T-cell (primary cell): ENCODE data around the gene BDKRB2. TPM values are rescaled to one million over a fixed set of nuclear protein-coding genes. Genes with fewer than 3 reads are reported as not detected.

Experiments used
- ATAC-seq, 4 experiments: fragments of 200-7000 bp in 3 of 4; fragments of 150-1000 bp in 1 of 4; cut with Tn5 transposase; replicated peaks in 1 of 4; 1 replicate in 3 of 4; 2 replicates in 1 of 4; pipeline ENCODE4 v1.10.0; 2021; ENCODE audit warnings: moderate library complexity in 3 of 4, mild to moderate bottlenecking in 2 of 4, moderate number of reproducible peaks in 1 of 4
- CTCF ChIA-PET, 2 donors: fragments of 300-600 bp; sonication (Branson Sonifier 250); formaldehyde crosslinking; loops; one replicate each; lab custom pipeline; 2022; ENCODE audit warnings: antibody characterized with exemption in 2 of 2; lab: Charles Lee
- POLR2A ChIA-PET, 2 donors: fragments of 300-600 bp; sonication (Branson Sonifier 250); formaldehyde crosslinking; loops; one replicate each; lab custom pipeline; 2022; ENCODE audit warnings: antibody characterized with exemption in 2 of 2; lab: Charles Lee
- DNase-seq, 35 experiments: peaks; one replicate each; pipeline versions ENCODE4 v3.0.0 to v3.0.0-alpha.2; 2013 to 2023
- H3K27ac ChIP-seq: one replicate; pipeline ENCODE4 v1.5.1; 2013; ENCODE audit warnings: low read length
- H3K27me3 ChIP-seq, 2 experiments: replicated peaks in 1 of 2; 1 replicate in 1 of 2; 2 replicates in 1 of 2; pipeline versions ENCODE4 v1.6.1 to v1.7.0; 2013; ENCODE audit warnings: low read length in 1 of 2, mixed read lengths in 1 of 2; ENCODE audit not compliant: control insufficient read depth in 2 of 2, insufficient read depth in 2 of 2; ENCODE audit errors: extremely low read depth in 1 of 2
- H3K36me3 ChIP-seq, 2 donors: 1 replicate in 1 of 2; 2 replicates in 1 of 2; pipeline versions ENCODE4 v1.6.1 to v1.7.0; 2013; ENCODE audit warnings: low read length in 1 of 2; ENCODE audit not compliant: control insufficient read depth in 2 of 2, insufficient read depth in 1 of 2; ENCODE audit errors: extremely low read depth in 1 of 2
- H3K4me1 ChIP-seq, 2 experiments: 1 replicate in 1 of 2; 2 replicates in 1 of 2; pipeline versions ENCODE4 v1.6.1 to v1.7.0; 2013; ENCODE audit warnings: low read length in 2 of 2, mixed read lengths in 1 of 2; ENCODE audit not compliant: insufficient read depth in 2 of 2, control insufficient read depth in 1 of 2; ENCODE audit errors: extremely low read depth in 1 of 2
- H3K4me3 ChIP-seq, 2 donors: 1 replicate in 1 of 2; 2 replicates in 1 of 2; pipeline versions ENCODE4 v1.5.1 to v1.7.0; 2013; ENCODE audit warnings: mild to moderate bottlenecking in 2 of 2, low read length in 1 of 2, moderate library complexity in 1 of 2; ENCODE audit not compliant: control insufficient read depth in 1 of 2; ENCODE audit errors: extremely low read depth in 1 of 2
- H3K9me3 ChIP-seq: 2 replicates; pipeline ENCODE4 v1.7.0; 2013
- H3K27ac Mint-ChIP-seq, 2 donors: one replicate each; pipeline ENCODE4 v1.8.0; 2020 to 2021; ENCODE audit warnings: mild to moderate bottlenecking in 2 of 2, mixed read lengths in 2 of 2
- H3K27me3 Mint-ChIP-seq, 2 donors: one replicate each; pipeline ENCODE4 v1.8.0; 2021 to 2022; ENCODE audit warnings: mixed read lengths in 2 of 2
- H3K36me3 Mint-ChIP-seq: one replicate; pipeline ENCODE4 v1.8.0; 2021; ENCODE audit warnings: mixed read lengths
- H3K4me1 Mint-ChIP-seq, 3 donors: one replicate each; pipeline ENCODE4 v1.8.0; 2020 to 2022; ENCODE audit warnings: mixed read lengths in 3 of 3, mild to moderate bottlenecking in 1 of 3
- H3K4me3 Mint-ChIP-seq, 3 donors: one replicate each; pipeline ENCODE4 v1.8.0; 2020 to 2022; ENCODE audit warnings: mild to moderate bottlenecking in 3 of 3, mixed read lengths in 3 of 3, moderate library complexity in 3 of 3
- H3K9me3 Mint-ChIP-seq, 3 donors: one replicate each; pipeline ENCODE4 v1.8.0; 2020 to 2022; ENCODE audit warnings: mixed read lengths in 3 of 3
- WGBS: methylation state at CpG from one replicate; pipeline ENCODE4 v1.1.5; 2013; ENCODE audit warnings: missing lambda C conversion rate; ENCODE audit not compliant: insufficient coverage; 5-methylcytosine and 5-hydroxymethylcytosine counted together
- total RNA-seq, 35 experiments: library from RNA in 6 of 35; stranded (reverse) in 6 of 35; fragments of 120-200 nt in 1 of 35; gene quantifications; one replicate each; pipeline versions ENCODE4 v1.2.1 to v1.2.4 and lab custom pipeline; 2013 to 2026

BDKRB2 gene
- total RNA-seq, 5 donors from 2014 or later (not counting 1 experiment from before 2014, with no cell fraction given) = 0.06 to 0.09 TPM; not detected in 3

- POLR2A ChIA-PET = no interaction called here
These were observed 63.3 kb downstream of the BDKRB2 start for GRCh38 chr14:96267916-96268315.

GRCh38 chr14:96268431-96269358, 64.1 kb downstream of the BDKRB2 start:
- DNase-seq (no peak), ATAC-seq (no peak)
- no peaks in the 10 kb centered on the region for H3K36me3 ChIP-seq
- 82% methylated on average over 19 of the region's 22 CpGs for WGBS
- no peak overlapping the region for H3K4me3 ChIP-seq
- H3K27ac ChIP-seq = no peak overlapping the region
- H3K36me3 Mint-ChIP-seq = no peaks in the 10 kb centered on the region
- peaks cover 0 to 24% of the 10 kb centered on the region in 2 experiments for H3K27me3 ChIP-seq
- H3K27ac Mint-ChIP-seq = no peak overlapping the region
- ChIA-PET POLR2A (no interaction called here), CTCF (no interaction called here)
- no peaks in the 10 kb centered on the region for H3K4me1 Mint-ChIP-seq
- H3K9me3 Mint-ChIP-seq = peaks cover 0 to 6% (median 2%) of the 10 kb centered on the region in 3 donors
- H3K9me3 ChIP-seq = no peaks in the 10 kb centered on the region
- H3K4me1 ChIP-seq = no peaks in the 10 kb centered on the region
- peaks cover 12 to 13% of the 10 kb centered on the region in 2 donors for H3K27me3 Mint-ChIP-seq
- no peak overlapping the region for H3K4me3 Mint-ChIP-seq

More at GRCh38 chr14:96267916-96268315, 63.3 kb downstream of the BDKRB2 start:
- no peaks in the 10 kb centered on the region for H3K4me1 Mint-ChIP-seq
- DNase-seq (no peak), ATAC-seq (no peak)
- Histone ChIP-seq H3K36me3 (no peaks in the 10 kb centered on the region), H3K4me1 (no peaks in the 10 kb centered on the region), H3K9me3 (no peaks in the 10 kb centered on the region), H3K27me3 (peaks cover 0 to 24% of the 10 kb centered on the region in 2 experiments), H3K4me3 (no peak overlapping the region), H3K27ac (no peak overlapping the region)
- no CpG with 5 or more reads among the region's 5 CpGs for WGBS
- CTCF ChIA-PET = no interaction called here
- H3K36me3 Mint-ChIP-seq = no peaks in the 10 kb centered on the region
- H3K4me3 Mint-ChIP-seq = no peak overlapping the region
- H3K27ac Mint-ChIP-seq = no peak overlapping the region
- peaks cover 12 to 13% of the 10 kb centered on the region in 2 donors for H3K27me3 Mint-ChIP-seq
- H3K9me3 Mint-ChIP-seq = peaks cover 0 to 6% (median 2%) of the 10 kb centered on the region in 3 donors

- Mint-ChIP-seq H3K36me3 (no peaks in the 10 kb centered on the region), H3K4me3 (no peak overlapping the region), H3K27me3 (peaks cover 12% of the 10 kb centered on the region in 2 donors), H3K27ac (no peak overlapping the region), H3K9me3 (peaks cover 0 to 6% (median 2%) of the 10 kb centered on the region in 3 donors), H3K4me1 (no peaks in the 10 kb centered on the region)
- POLR2A ChIA-PET = no interaction called here
- DNase-seq (no peak), ATAC-seq (no peak)
- Histone ChIP-seq H3K36me3 (no peaks in the 10 kb centered on the region), H3K27me3 (peaks cover 0 to 24% of the 10 kb centered on the region in 2 experiments), H3K27ac (no peak overlapping the region), H3K9me3 (no peaks in the 10 kb centered on the region), H3K4me1 (no peaks in the 10 kb centered on the region), H3K4me3 (no peak overlapping the region)
- CTCF ChIA-PET = no interaction called here
- WGBS = 87% methylated on average over 3 of the region's 10 CpGs
These were observed 64.7 kb downstream of the BDKRB2 start for GRCh38 chr14:96269359-96269710.

DNA sequence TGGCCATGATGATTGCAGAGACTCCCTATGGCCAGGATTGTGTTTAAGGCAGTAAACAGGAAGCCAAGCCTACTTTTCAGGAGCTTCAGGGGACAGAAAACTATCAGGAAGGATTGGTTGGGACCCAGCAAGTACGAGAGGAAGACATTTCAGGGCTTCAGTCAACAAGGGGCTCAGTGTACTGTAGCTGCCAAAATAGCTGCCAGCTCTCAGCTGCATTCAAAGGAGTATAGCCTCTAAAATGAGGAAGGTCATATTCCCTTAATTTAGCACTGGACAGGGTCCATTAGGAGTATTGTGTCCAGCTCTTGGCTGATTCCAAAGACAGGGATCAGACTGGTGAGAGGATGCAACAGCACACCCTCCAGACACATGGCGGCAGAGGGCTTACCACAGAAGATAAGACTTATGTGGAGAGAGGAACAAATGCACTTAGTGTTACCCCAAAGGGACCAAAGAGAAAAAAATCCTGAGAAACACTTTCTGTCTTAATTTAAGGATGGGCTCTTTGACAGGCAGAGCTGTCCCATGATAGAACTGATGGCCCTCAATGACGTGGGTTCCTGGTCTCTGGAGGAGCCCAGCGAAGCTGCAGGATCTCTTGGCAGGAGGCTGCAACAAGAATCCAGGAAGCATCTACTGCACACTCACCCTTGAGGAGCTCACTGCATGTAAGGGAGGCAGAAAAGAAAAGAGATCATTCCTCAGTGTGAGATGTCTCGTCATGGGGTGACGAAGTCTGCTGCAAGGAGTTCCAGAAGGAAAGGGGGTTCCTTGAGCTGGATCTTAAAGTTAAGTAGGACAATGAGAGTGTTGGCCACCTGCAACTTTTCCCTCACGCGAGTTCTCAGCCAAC, 66.2 kb downstream of the BDKRB2 start:
- Mint-ChIP-seq H3K36me3 (no peaks in the 10 kb centered on the region), H3K27me3 (peaks cover 12% of the 10 kb centered on the region in 2 donors), H3K9me3 (peaks cover 0 to 6% (median 2%) of the 10 kb centered on the region in 3 donors), H3K4me3 (no peak overlapping the region), H3K27ac (no peak overlapping the region), H3K4me1 (peaks cover 3 to 6% (median 4%) of the 10 kb centered on the region in 3 donors)
- peaks cover 0 to 3% of the 10 kb centered on the region in 2 experiments for H3K4me1 ChIP-seq
- peaks cover 0 to 22% of the 10 kb centered on the region in 2 experiments for H3K27me3 ChIP-seq
- H3K27ac ChIP-seq = no peak overlapping the region
- H3K36me3 ChIP-seq = no peaks in the 10 kb centered on the region
- ATAC-seq (no peak), DNase-seq (no peak)
- WGBS = 86% methylated on average over 5 of the region's 8 CpGs
- POLR2A ChIA-PET = no interaction called here
- H3K4me3 ChIP-seq = no peak overlapping the region
- CTCF ChIA-PET = interaction anchor here (0.6 to 0.7 kb wide), 2 partner anchors 11 to 646 kb away, joined by 3 to 5 read pairs; no protein-coding TSS in a partner anchor
- no peaks in the 10 kb centered on the region for H3K9me3 ChIP-seq

DNA sequence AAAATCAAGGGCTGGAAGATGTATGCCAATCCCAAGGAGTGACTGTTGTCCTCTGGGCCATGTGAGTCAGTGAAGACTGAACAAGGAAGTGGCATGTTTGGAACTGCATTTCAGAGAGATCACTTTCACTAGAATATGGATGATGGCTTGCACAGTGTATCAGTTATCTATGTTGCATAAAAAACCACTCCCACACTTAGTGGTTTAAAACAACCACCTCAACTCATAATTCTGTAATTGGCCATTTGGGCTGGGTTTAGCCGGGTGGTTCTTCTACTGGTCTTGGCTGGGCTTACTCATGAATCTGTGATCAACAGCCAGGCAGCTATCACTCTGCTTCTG, 66.8 kb downstream of the BDKRB2 start:
- Mint-ChIP-seq H3K27me3 (peaks cover 6% of the 10 kb centered on the region in 2 donors), H3K4me1 (peaks cover 3 to 6% (median 4%) of the 10 kb centered on the region in 3 donors), H3K9me3 (peaks cover 0 to 6% (median 2%) of the 10 kb centered on the region in 3 donors), H3K4me3 (no peak overlapping the region), H3K36me3 (no peaks in the 10 kb centered on the region), H3K27ac (no peak overlapping the region)
- H3K4me1 ChIP-seq = peaks cover 0 to 3% of the 10 kb centered on the region in 2 experiments
- no peak overlapping the region for H3K4me3 ChIP-seq
- H3K27ac ChIP-seq = no peak overlapping the region
- no peaks in the 10 kb centered on the region for H3K36me3 ChIP-seq
- CTCF ChIA-PET = no interaction called here
- no peak for ATAC-seq
- no peaks in the 10 kb centered on the region for H3K9me3 ChIP-seq
- no peak for DNase-seq
- 100% methylated on average over 1 of the region's 1 CpG for WGBS
- POLR2A ChIA-PET = no interaction called here
- peaks cover 0 to 17% of the 10 kb centered on the region in 2 experiments for H3K27me3 ChIP-seq
